Gastrocnemius medialis (tissue), 4 donors: ENCODE data around the gene RCOR1.

Experiments used
- CTCF ChIP-seq, 5 experiments: fragments of 450-650 bp in 3 of 5; fragments of 200-600 bp in 2 of 5; sonication (generic) in 2 of 5; IDR thresholded peaks in 4 of 5; conservative IDR thresholded peaks in 1 of 5; 1 replicate in 4 of 5; 2 replicates in 1 of 5; pipeline ENCODE4 v1.5.1; 2016 to 2019; ENCODE audit warnings: antibody characterized with exemption in 5 of 5, mild to moderate bottlenecking in 3 of 5, moderate library complexity in 3 of 5
- POLR2A ChIP-seq, 2 donors: fragments of 450-650 bp; IDR thresholded peaks; one replicate each; pipeline ENCODE4 v1.6.1; 2017; ENCODE audit warnings: antibody characterized with exemption in 2 of 2, mild to moderate bottlenecking in 2 of 2, moderate library complexity in 2 of 2

DNA sequence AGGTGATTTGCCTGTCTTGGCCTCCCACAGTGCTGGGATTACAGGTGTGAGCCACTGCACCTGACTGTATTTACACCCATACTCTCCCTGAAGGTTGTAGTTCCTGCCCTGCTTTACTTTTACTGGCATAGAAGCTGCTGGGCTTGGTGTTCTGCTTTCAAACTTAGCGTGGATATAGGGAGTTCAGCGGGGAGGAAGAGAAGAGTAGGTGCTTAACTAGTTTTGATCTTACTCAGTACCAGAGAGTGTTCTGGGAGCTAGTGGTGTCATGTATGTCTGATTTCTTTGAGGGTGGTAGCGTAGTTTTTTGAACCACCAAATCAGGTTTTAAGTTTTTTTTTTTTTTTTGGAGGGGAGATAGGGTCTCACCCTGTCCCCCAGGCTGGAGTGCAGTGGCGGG is 13.8 kb downstream of the RCOR1 start:
- TF ChIP-seq CTCF (IDR thresholded peaks at IDR 0.05 in 4 of 5, conservative IDR thresholded peaks at IDR 0.05 in 1 of 5) (no peak), POLR2A (IDR thresholded peaks at IDR 0.05) (no peak)
